Neural cell (in vitro differentiated cells): ENCODE measurements around the gene NBL1. TPM values are rescaled to one million over a fixed set of nuclear protein-coding genes. Genes with fewer than 3 reads are reported as not detected.

Experiments used
- H2AFZ ChIP-seq: fragments of 200-600, 300-800 bp; sonication (generic), shearing (Covaris generic); 2 replicates; pipeline ENCODE4 v1.6.0; 2014; ENCODE audit warnings: low read depth, mild to moderate bottlenecking, antibody characterized with exemption, low read length, moderate library complexity
- H3F3A ChIP-seq: fragments of 200-600 bp; shearing (Covaris generic); 2 replicates; pipeline ENCODE4 v1.6.1; 2016; ENCODE audit warnings: mild to moderate bottlenecking, moderate library complexity, mixed read lengths, antibody characterized with exemption, low read length; ENCODE audit not compliant: insufficient read depth, poor library complexity, severe bottlenecking
- H3K27ac ChIP-seq: fragments of 200-600, 300-800 bp; sonication (generic), shearing (Covaris generic); 2 replicates; pipeline ENCODE4 v1.5.1; 2014; ENCODE audit warnings: mild to moderate bottlenecking, low read length, moderate library complexity
- H3K27me3 ChIP-seq: fragments of 300-800, 200-600 bp; sonication (generic), shearing (Covaris generic); 2 replicates; pipeline ENCODE4 v1.6.0; 2014; ENCODE audit warnings: mild to moderate bottlenecking, low read depth, low read length, moderate library complexity; ENCODE audit not compliant: insufficient read depth
- H3K36me3 ChIP-seq: fragments of 300-800, 200-600 bp; sonication (generic), shearing (Covaris generic); 2 replicates; pipeline ENCODE4 v1.5.1; 2014; ENCODE audit warnings: mild to moderate bottlenecking, antibody characterized with exemption, low read length, moderate library complexity; ENCODE audit not compliant: insufficient read depth
- H3K4me2 ChIP-seq: fragments of 300-800, 200-600 bp; sonication (generic), shearing (Covaris generic); 2 replicates; pipeline ENCODE4 v1.6.0; 2014; ENCODE audit warnings: mild to moderate bottlenecking, low read length
- H3K4me3 ChIP-seq: fragments of 300-800, 200-600 bp; sonication (generic), shearing (Covaris generic); 2 replicates; pipeline ENCODE4 v1.5.1; 2014; ENCODE audit warnings: mild to moderate bottlenecking, low read length, moderate library complexity
- H3K79me2 ChIP-seq: fragments of 200-600 bp; shearing (Covaris generic); replicated peaks from 2 replicates; pipeline ENCODE4 v1.6.0; 2014; ENCODE audit warnings: mild to moderate bottlenecking, low read length, moderate library complexity; ENCODE audit not compliant: insufficient read depth
- H3K9ac ChIP-seq: fragments of 300-800, 200-600 bp; sonication (generic), shearing (Covaris generic); 2 replicates; pipeline ENCODE4 v1.6.1; 2016; ENCODE audit warnings: mild to moderate bottlenecking, low read length, mixed read lengths
- H3K9me2 ChIP-seq: fragments of 200-600 bp; shearing (Covaris generic); 2 replicates; pipeline ENCODE4 v1.6.1; 2016; ENCODE audit warnings: mild to moderate bottlenecking, low read length, mixed read lengths; ENCODE audit not compliant: insufficient read depth
- H3K9me3 ChIP-seq: fragments of 200-600, 300-800 bp; sonication (generic), shearing (Covaris generic); 2 replicates; pipeline ENCODE4 v1.6.1; 2016; ENCODE audit warnings: mild to moderate bottlenecking, mixed run types, low read length, moderate library complexity, mixed read lengths
- H4K20me1 ChIP-seq: fragments of 200-600 bp; shearing (Covaris generic); 2 replicates; pipeline ENCODE4 v1.6.1; 2016; ENCODE audit warnings: mild to moderate bottlenecking, mixed run types; ENCODE audit not compliant: insufficient read depth
- EP300 ChIP-seq: fragments of 450-650 bp; conservative IDR thresholded peaks from 2 replicates; pipeline ENCODE4 v1.6.1; 2014; ENCODE audit warnings: antibody characterized with exemption, mild to moderate bottlenecking, moderate library complexity; ENCODE audit not compliant: poor library complexity, severe bottlenecking
- EZH2 ChIP-seq: fragments of 200-600, 300-800 bp; shearing (Covaris generic), sonication (generic); IDR thresholded peaks from 2 replicates; pipeline ENCODE4 v1.6.1; 2014; ENCODE audit warnings: antibody characterized with exemption, low read length, borderline replicate concordance, mild to moderate bottlenecking; ENCODE audit not compliant: insufficient read depth, poor library complexity, severe bottlenecking
- MXI1 ChIP-seq: fragments of 450-650 bp; conservative IDR thresholded peaks from 2 replicates; pipeline ENCODE4 v1.6.1; 2014; ENCODE audit warnings: antibody characterized with exemption, mild to moderate bottlenecking; ENCODE audit not compliant: poor library complexity, severe bottlenecking
- POLR2AphosphoS5 ChIP-seq: IDR thresholded peaks from 2 replicates; pipeline ENCODE4 v1.6.1; 2012
- RAD21 ChIP-seq: fragments of 450-650 bp; conservative IDR thresholded peaks from 2 replicates; pipeline ENCODE4 v1.6.1; 2014; ENCODE audit warnings: antibody characterized with exemption, mild to moderate bottlenecking, moderate library complexity
- REST ChIP-seq: IDR thresholded peaks from 2 replicates; pipeline ENCODE4 v1.6.1; 2012; ENCODE audit warnings: borderline replicate concordance
- SMC3 ChIP-seq: fragments of 450-650 bp; conservative IDR thresholded peaks from 2 replicates; pipeline ENCODE4 v1.6.1; 2014; ENCODE audit warnings: antibody characterized with exemption, mild to moderate bottlenecking, moderate library complexity; ENCODE audit not compliant: poor library complexity
- TAF1 ChIP-seq: IDR thresholded peaks from 2 replicates; pipeline ENCODE4 v1.6.1; 2012; ENCODE audit warnings: low read depth
- polyA plus RNA-seq: library from polyadenylated mRNA; depleted of rRNA; stranded (reverse); fragments of >200 nt; gene quantifications from 2 replicates; pipeline ENCODE4 v1.2.3, GENCODE V29; 2014
- TF ChIP-seq, protein P1 (sequence below): fragments of 450-650 bp; IDR thresholded peaks from 2 replicates; pipeline ENCODE4 v1.5.1; 2014; ENCODE audit warnings: antibody characterized with exemption, mild to moderate bottlenecking, moderate library complexity; ENCODE audit not compliant: poor library complexity, severe bottlenecking

The NBL1 gene
- polyA plus RNA-seq, 1 donor from 2014 or later: 9.9 TPM

GRCh38 chr1:19644681-19645410 lies 735 bp downstream of the NBL1 start:
- Histone ChIP-seq H3K4me2 (no peak overlapping the region), H3K79me2 (no peaks in the 10 kb centered on the region), H3K27me3 (peaks cover 34% of the 10 kb centered on the region), H3F3A (no peaks in the 10 kb centered on the region), H3K9ac (peak overlapping the region; percentile 57), H2AFZ (no peak overlapping the region), H3K9me3 (no peaks in the 10 kb centered on the region), H3K27ac (no peak overlapping the region), H3K4me3 (peak overlapping the region; percentile 67), H3K36me3 (no peaks in the 10 kb centered on the region), H3K9me2 (no peaks in the 10 kb centered on the region), H4K20me1 (no peaks in the 10 kb centered on the region)
- TF ChIP-seq, protein P1, sequence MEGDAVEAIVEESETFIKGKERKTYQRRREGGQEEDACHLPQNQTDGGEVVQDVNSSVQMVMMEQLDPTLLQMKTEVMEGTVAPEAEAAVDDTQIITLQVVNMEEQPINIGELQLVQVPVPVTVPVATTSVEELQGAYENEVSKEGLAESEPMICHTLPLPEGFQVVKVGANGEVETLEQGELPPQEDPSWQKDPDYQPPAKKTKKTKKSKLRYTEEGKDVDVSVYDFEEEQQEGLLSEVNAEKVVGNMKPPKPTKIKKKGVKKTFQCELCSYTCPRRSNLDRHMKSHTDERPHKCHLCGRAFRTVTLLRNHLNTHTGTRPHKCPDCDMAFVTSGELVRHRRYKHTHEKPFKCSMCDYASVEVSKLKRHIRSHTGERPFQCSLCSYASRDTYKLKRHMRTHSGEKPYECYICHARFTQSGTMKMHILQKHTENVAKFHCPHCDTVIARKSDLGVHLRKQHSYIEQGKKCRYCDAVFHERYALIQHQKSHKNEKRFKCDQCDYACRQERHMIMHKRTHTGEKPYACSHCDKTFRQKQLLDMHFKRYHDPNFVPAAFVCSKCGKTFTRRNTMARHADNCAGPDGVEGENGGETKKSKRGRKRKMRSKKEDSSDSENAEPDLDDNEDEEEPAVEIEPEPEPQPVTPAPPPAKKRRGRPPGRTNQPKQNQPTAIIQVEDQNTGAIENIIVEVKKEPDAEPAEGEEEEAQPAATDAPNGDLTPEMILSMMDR: no peak
- TF ChIP-seq REST (no peak), EZH2 (peak; percentile 58), SMC3 (no peak), MXI1 (no peak), RAD21 (no peak), POLR2AphosphoS5 (peak; percentile 7), EP300 (no peak), TAF1 (peak; percentile 5)

- Histone ChIP-seq H2AFZ (no peak overlapping the region), H3K9me2 (no peaks in the 10 kb centered on the region), H4K20me1 (no peaks in the 10 kb centered on the region), H3F3A (no peaks in the 10 kb centered on the region), H3K9me3 (no peaks in the 10 kb centered on the region), H3K79me2 (no peaks in the 10 kb centered on the region), H3K27ac (no peak overlapping the region), H3K4me2 (no peak overlapping the region), H3K9ac (no peak overlapping the region), H3K36me3 (no peaks in the 10 kb centered on the region), H3K4me3 (peak overlapping the region; percentile 67), H3K27me3 (peaks cover 34% of the 10 kb centered on the region)
- TF ChIP-seq POLR2AphosphoS5 (no peak), REST (no peak), EZH2 (no peak), EP300 (no peak), TAF1 (no peak), MXI1 (no peak), SMC3 (no peak), RAD21 (no peak)
- TF ChIP-seq, protein P1: no peak
These were observed 1.5 kb downstream of the NBL1 start for GRCh38 chr1:19645411-19646251.
